ENCODE measurements around the gene LARP1.

- TF ChIP-seq CTCF (conservative IDR thresholded peaks at IDR 0.05; ENCODE audit: low read depth, low read length) = no peak
- TF ChIP-seq EZH2phosphoT487 (IDR thresholded peaks at IDR 0.05; ENCODE audit: borderline replicate concordance, low read length) = no peak
- no peak for TF ChIP-seq EZH2 (IDR thresholded peaks at IDR 0.05; ENCODE audit: low read length, unreplicated experiment)
Observed at GRCh38 chr5:154813158-154813557, 58.0 kb downstream of the LARP1 start.
